ENCODE results near the gene CASP8AP2.
A peak's percentile ranks its signal among the peaks of the same experiment; 100 is the strongest.
"Not testable (repeated sequence)": the region's sequence is repeated elsewhere in the genome, so short reads cannot be mapped to it uniquely, and the experiment has no call there.

Gene CASP8AP2

DNA sequence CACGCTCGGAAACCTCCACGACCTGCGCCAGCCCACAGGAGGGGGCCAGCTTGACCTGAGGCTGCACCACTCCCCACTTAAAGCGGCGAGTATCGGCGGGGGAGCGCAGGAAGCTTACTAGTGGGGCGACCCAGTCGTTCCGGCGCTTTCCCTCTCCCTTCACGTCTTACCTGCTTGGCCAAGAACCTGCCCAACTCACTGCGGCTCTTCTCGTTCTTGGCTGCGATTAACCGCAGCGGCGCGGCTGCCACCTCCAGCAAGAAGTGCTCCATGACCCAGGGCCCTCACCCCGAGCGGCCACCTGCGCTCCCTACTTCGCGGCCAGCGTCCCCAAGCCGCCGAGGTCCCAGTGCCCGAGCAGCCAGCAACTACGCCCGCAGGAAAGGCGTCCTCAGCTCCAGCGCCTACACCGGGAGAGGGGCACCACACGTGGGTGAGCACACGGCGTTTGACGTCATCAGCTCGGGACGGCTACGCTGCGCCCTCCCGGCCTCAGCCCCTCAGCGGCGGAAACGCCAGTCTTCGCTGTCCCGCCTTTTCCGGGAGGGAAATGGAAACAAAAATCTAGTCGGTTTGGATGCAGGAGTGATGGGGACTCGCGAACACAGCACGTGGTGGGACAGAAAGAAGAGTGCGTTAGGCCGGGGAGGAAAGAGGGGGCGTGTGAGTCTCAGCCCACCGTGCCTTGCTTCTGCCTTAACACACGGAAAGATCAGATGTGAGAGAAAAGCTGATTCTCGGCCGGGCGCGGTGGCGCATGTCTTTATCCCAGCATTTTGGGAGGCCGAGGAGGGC, 10.1 kb upstream of the CASP8AP2 start, which contains the start of gene MDN1:
TSS of gene MDN1 (minus strand) at position 459 of the 795 bp plus-strand sequence. CDS start at position 272, 187 bp downstream.
- H3K4me3 ChIP-seq (ENCODE audit: low read depth, low read length): peak within 1 kb of the TSS; percentile 99

DNA sequence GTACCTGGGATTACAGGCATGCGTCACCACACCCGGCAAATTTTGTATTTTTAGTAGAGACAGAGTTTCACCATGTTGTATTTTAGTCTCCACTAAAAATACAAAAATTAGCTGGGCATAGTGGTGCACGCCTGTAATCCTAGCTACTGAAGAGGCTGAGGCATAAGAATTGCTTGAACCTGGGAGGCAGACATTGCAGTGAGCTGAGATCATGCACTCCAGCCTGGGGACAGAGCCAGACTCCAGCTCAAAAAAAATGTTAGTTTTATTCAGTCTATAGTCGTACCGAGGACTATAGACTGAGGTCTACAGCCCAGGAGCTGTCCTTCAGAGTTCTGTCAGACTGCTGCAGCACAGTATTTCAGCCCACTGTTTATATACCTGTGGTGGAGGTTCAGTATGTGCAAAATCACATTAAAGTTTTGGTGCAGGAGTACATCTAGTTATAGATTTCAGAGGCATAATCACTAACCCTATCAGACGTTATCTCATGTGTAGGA, 3.6 kb upstream of the CASP8AP2 start:
- no peak overlapping the region for H3K4me3 ChIP-seq (ENCODE audit: low read depth, low read length)

DNA sequence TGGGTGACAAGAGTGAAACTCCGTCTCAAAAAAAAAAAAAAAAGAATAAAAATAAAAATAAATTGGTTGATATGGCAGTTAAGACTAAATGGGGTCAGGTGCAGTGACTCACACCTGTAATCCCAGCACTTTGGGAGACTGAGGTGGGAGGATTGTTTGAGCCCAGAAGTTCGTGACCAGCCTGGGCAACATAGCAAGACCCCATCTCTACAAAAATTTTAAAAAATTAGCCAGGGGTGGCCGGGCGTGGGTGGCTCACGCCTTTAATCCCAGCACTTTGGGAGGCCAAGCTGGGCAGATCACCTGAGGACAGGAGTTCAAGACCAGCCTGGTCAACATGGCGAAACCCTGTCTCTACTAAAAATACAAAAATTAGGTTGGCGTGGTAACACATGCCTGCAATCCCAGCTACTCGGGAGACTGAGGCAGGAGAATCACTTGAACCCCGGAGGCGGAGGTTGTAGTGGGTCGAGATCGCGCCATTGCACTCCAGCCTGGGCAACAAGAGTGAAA, 1.1 kb upstream of the CASP8AP2 start:
- H3K4me3 ChIP-seq (ENCODE audit: low read depth, low read length): peak overlapping the region; percentile 38

DNA sequence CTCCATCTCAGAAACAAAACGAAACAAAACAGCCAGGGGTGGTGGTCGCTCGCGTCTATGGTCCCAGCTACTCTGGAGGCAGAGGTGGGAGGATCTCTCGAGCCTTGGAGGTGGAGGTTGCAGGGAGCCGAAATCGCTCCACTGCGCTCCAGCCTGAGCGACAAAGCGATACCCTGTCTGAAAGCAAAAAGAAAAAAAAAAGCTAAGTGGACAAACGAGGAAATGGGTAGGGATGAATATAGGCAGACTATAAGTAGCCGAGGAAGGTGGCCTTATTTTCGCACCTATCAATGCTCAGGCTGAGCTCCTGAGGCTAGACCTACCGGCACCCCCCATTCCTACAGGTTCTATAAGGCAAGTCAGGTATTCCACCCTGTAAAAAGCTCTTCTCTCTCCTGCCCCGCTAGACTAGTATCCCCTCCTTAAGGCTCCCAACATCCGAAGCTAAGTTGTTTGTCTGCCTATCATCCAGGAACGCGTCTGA, 650 bp upstream of the CASP8AP2 start:
- H3K4me3 ChIP-seq (ENCODE audit: low read depth, low read length): peak overlapping the region; percentile 38

DNA sequence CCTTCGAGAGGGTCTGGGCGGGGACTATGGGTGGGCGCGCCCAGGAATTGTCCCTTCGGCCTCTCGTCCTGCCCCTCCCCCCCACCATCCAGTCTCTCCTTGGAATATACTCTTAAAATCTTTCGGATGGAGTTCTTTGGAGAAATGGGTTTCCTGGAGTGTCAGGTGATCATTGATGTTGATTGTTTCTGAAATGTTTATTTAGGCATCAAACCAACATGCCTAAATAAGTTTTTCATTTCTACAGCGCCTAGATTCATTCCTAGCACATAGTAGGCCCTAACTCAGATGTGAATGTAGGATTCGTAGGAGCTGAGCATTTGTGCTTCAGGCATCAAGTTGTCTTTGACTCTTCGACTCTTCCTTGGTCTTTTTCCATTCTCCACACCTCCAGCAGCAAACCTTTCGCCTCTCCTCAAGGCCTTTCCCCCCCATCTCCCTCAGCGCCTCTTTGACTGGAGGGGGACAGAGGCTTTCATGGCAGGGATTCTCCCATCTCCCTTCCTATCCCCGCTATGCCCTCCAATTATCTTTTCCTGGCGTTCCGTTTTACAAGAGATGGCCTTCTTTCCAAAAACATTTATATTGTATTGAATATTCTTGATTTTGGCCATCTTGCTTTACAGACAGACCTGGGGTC, 610 bp downstream of the CASP8AP2 start:
- H3K4me3 ChIP-seq (ENCODE audit: low read depth, low read length): peak overlapping the region; percentile 93

DNA sequence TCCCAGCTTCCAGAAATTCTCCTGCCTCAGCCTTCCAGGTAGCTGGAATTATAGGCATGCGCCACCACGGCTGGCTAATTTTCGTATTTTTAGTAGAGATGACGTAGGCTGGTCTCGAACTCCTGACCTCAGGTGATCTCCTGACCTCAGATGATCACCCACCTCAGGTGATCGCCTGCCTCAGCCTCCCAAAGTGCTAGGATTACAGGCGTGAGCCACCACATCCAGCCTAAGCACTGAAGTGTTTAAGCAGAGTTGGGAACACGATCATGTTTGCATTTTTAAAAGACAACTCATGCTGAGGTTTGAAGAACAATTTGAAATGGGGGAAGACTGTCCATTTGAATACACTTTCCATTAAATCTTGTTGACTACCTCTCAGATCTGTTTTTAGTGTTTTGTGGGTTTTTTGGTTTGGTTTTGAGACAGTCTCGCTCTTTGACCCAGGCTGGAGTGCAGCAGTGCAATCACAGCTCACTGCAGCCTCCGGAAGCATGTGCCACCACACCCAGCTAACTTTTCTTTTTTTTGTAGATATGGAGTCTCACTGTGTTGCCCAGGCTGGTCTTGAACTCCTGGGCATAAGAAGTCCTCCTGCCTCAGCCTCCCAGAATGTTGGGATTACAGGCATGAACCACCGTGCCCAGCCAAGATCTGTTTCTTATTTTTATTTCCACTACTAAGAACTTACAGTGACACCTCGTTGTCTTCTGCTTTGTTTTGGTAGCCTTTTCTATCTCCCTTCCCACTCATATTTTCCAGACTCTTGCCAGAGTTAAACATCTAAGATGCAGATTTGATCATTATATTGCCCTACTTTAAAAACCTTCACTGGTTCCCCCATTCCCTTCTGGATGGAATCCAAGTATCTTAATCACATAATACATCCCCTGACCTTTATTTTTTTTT, 5.5 kb downstream of the CASP8AP2 start:
- no peak overlapping the region for H3K4me3 ChIP-seq (ENCODE audit: low read depth, low read length)

DNA sequence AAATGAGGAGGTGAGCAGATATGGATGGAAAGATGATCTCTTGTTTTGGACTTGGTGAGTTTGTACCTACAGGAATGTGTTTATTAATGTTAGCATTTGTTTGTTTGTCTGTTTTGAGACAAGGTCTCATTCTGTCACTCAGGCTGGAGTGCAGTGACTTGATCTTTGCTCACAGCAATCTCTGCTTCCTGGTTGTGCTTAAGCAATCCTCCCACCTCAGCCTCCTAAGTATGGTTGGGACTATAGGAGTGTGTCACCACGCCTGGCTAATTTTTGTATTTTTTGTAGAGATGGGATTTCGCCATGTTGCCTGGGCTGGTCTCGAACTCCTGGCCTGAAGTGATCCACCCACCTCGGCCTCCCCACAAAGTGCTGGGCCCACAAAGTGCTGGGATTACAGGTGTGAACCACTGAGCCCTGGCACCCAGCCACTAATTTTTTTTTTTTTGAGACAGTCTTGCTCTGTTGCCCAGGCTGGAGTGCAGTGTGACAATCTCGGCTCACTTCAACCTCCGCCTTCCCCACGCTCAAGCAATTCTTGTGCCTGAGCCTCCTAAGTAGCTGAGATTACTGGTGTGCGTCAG, 7.1 kb downstream of the CASP8AP2 start:
- no peak overlapping the region for H3K4me3 ChIP-seq (ENCODE audit: low read depth, low read length)

DNA sequence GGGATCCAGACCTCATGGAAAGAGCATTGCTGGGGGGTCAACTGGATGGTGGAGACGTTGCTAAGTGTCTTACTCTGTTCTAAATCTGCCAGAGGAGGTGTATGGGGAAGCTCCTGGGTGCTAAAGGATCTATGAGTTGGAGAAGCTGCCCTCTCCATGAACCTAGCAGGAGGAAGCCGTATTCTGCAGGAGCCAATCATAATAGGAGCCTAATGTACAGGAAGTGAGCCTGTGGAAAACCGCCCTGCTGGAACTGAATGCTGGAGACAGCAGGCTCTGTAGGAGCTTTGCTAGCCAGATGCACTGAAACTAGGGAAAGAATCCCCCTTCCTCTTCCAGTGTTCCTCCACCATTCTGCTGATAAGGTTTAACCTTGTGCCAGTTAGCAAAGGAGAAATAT, 10.9 kb downstream of the CASP8AP2 start:
- no peak overlapping the region for H3K4me3 ChIP-seq (ENCODE audit: low read depth, low read length)

DNA sequence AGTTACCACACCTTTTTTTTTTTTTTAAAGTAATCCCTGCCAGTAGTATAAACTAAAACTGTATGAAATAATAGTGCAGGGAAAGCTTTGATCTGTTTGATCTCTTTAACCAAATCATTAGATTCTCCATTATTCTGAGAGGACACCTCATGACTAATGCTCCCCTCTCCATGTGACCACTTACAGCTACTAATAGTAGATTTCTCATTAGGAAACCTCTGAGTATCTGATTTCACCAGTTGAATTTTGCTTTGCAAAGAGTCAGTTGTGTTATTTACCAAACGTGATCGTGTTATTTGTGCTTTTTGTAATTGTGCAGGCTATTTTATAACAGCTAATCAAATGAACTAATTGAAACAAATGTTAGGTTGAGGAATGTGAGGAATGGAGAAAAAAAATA, 12.5 kb downstream of the CASP8AP2 start:
- no peak overlapping the region for H3K4me3 ChIP-seq (ENCODE audit: low read depth, low read length)

DNA sequence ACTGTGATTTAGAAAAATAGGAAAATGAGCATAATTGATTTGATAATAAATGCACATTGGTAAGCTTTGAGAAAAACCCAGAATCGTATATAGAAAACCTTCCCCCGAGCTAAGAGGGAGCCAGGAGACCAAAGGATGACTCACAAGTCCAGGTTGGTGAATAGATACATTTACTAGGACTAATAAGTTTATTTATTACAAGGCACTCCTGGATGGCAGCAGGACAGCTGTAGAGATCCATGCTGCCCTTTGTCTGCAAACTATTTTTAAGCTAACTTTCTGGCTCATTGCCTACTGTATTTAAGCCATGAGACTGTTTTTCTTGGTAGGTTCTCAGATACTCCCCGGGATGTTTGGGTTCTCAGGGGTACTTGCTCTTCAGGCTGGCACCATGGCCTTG, 13.4 kb downstream of the CASP8AP2 start:
- no peak overlapping the region for H3K4me3 ChIP-seq (ENCODE audit: low read depth, low read length)

DNA sequence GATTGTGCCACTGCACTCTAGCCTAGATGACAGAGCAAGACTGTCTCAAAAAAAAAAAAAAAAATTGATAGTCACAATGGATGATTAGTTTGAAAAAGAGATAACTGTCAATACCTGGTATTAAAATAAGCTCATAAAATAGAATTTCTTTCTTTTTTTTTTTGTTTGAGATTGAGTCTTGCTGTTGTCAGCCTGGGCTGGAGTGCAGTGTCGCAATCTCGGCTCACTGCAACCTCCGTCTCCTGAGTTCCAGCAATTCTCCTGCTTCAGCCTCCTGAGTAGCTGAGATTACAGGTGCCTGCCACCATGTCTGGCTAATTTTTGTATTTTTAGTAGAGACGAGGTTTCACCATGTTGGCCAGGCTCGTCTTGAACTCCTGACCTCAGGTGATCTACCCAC, 17.8 kb downstream of the CASP8AP2 start:
- not testable (repeated sequence) for H3K4me3 ChIP-seq (ENCODE audit: low read depth, low read length)

DNA sequence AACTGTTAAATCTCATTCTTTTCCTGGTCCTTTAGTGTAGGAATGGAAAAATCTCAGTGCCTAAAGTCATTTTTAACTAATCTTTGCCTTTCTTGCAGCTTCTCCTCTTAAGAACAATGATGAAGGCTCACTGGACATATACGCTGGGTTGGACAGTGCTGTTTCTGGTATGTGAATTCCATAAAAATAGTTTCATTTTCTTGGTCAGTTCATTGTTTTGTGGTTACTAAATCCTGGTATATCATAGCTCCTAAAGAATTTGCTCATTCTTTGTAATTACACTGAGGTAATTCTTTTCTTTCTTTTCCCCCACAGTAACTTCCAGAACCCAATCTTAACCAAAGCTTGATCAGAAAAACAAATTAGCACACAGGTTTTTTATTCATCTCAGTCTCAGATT, 23.4 kb downstream of the CASP8AP2 start:
- no peak overlapping the region for H3K4me3 ChIP-seq (ENCODE audit: low read depth, low read length)

DNA sequence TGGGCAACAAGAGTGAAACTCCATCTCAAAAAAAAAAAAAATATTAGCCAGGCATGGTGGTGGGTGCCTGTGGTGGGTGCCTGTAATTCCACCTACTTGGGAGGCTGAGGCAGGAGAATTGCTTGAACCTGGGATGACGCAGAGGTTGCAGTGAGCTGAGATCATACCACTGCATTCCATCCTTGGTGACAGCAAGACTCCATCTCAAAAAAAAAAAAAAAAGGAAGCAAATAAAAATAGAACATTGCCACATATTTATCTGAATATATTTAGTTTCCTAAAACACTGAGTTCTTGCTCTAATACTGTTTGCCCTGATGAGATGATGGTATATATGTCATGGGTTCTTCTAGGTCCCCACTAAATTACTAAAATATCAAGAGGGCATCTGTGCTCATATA, 28.4 kb downstream of the CASP8AP2 start:
- no peak overlapping the region for H3K4me3 ChIP-seq (ENCODE audit: low read depth, low read length)

DNA sequence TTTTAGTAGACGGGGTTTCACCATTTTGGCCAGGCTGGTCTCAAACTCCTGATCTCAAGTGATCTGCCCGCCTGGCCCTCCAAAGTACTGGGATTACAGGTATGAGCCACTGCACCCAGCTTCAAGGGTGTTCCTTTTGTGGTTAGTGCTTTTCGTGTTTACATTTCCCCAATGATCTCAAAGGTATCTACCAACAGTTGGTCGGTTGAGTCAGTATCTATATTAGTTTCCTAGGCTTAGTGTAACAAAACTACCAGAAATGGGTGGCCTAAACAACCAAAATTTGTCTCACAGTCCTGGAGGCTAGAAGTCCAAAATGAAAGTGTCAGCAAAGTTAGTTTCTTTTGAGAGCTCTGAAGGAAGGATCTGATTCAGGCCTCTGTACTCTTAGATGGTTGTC, 30.1 kb downstream of the CASP8AP2 start:
- no peak overlapping the region for H3K4me3 ChIP-seq (ENCODE audit: low read depth, low read length)

DNA sequence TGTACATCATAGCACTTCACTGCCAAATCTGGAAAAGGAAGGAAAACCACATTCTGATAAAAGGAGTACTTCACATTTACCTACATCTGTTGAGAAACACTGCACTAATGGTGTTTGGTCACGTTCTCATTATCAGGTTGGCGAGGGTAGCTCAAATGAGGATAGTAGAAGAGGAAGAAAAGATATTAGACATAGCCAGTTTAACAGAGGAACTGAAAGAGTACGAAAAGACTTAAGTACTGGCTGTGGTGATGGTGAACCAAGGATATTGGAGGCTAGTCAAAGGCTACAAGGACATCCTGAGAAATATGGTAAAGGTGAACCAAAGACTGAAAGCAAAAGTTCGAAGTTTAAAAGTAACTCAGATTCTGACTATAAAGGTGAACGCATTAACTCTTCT, 32.6 kb downstream of the CASP8AP2 start:
- H3K4me3 ChIP-seq (ENCODE audit: low read depth, low read length): no peak overlapping the region

DNA sequence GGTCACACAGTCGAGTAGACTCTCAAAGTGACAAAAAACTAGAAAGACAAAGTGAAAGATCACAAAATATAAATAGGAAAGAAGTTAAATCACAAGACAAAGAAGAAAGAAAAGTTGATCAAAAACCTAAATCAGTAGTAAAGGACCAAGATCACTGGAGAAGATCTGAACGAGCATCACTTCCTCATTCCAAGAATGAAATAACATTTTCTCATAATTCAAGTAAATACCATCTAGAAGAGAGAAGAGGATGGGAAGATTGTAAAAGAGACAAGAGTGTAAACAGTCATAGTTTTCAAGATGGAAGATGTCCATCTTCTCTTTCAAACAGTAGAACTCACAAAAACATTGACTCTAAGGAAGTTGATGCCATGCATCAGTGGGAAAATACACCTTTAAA, 33.0 kb downstream of the CASP8AP2 start:
- no peak overlapping the region for H3K4me3 ChIP-seq (ENCODE audit: low read depth, low read length)

DNA sequence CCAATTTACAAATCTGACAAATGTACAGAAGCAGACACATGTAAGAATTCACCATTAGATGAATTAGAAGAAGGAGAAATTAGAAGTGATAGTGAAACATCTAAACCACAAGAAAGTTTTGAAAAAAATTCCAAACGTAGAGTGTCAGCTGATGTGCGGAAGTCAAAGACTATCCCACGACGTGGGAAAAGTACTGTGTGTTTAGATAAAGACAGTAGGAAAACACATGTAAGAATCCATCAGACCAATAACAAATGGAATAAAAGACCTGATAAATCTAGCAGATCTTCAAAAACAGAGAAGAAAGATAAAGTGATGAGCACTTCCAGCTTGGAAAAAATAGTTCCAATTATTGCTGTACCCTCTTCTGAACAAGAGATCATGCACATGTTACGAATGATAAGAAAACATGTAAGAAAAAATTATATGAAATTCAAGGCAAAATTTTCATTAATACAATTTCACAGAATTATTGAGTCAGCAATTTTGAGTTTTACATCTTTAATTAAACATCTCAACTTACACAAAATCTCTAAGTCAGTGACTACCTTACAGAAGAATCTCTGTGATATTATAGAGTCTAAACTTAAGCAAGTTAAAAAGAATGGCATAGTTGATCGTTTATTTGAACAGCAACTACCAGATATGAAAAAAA, 36.5 kb downstream of the CASP8AP2 start:
- no peak overlapping the region for H3K4me3 ChIP-seq (ENCODE audit: low read depth, low read length)

DNA sequence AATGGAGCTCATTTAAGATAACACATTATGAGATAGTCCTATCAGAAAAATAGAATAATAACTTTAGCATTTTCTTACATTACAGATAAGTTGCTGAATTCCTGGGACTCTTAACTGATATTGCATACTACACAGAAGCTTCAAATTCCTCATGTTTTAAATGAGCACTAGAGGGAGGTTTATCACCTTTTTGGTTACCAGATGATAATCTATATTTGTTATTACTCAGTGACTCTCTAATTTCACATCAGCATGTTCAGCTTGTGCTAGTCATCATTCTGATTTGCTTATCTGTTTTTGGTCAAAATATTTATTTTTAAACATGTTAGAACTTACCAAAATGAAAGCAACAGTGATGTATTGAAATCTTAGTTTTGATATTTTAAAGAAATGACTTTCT, 44.0 kb downstream of the CASP8AP2 start:
- no peak overlapping the region for H3K4me3 ChIP-seq (ENCODE audit: low read depth, low read length)

DNA sequence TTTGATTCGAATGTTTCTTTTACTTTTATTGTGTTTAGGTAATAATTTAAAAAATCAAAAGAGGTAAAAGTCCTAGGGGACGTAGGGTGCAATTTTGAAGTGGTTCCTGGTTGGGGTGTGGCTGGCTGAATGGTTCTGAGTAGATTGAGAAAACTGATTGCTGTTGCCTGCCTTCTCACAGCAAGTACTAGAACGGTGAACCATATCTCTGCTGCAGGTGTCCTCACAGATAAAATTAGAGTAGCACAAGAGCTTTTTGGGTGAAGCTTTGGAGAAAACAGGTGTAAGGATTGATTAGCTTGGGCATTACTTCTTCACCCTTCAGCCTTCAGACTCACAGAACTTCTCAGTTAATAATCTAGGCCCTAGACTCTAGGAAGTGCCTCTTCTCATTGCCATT, 44.8 kb downstream of the CASP8AP2 start:
- H3K4me3 ChIP-seq (ENCODE audit: low read depth, low read length): no peak overlapping the region

Measured in iPS-11a (cell line).